ENCODE data around the gene PSMB9.

DNA sequence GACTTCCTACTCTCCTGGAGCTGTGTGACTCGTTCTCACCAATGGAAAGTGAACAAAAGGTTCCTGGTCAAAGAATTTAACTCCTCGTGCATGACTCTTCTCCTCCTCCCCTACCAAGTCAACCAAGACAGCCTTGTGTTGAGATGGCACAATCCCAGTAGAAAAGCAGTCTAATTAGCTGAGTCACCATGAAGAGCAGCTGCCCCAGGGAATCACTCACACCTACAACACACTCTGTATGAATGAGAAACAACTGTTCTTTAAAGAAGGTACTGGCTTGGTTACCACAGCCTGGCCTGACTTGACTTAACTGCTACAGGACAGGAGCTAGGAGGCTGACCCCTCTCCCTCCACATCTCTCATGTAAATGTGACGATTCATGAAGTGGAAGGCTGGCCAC, 34.3 kb upstream of the PSMB9 start:
- no peak for TF ChIP-seq POLR2A (IDR thresholded peaks at IDR 0.05)
- TF ChIP-seq, protein P1, sequence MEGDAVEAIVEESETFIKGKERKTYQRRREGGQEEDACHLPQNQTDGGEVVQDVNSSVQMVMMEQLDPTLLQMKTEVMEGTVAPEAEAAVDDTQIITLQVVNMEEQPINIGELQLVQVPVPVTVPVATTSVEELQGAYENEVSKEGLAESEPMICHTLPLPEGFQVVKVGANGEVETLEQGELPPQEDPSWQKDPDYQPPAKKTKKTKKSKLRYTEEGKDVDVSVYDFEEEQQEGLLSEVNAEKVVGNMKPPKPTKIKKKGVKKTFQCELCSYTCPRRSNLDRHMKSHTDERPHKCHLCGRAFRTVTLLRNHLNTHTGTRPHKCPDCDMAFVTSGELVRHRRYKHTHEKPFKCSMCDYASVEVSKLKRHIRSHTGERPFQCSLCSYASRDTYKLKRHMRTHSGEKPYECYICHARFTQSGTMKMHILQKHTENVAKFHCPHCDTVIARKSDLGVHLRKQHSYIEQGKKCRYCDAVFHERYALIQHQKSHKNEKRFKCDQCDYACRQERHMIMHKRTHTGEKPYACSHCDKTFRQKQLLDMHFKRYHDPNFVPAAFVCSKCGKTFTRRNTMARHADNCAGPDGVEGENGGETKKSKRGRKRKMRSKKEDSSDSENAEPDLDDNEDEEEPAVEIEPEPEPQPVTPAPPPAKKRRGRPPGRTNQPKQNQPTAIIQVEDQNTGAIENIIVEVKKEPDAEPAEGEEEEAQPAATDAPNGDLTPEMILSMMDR (IDR thresholded peaks at IDR 0.05): no peak
- TF ChIP-seq POLR2AphosphoS5 (IDR thresholded peaks at IDR 0.05): no peak
- TF ChIP-seq EP300 (IDR thresholded peaks at IDR 0.05): no peak

Measured in sigmoid colon (tissue), 4 donors.